SK-N-MC (cell line): ENCODE results near the gene GPR42.

ENCODE experiments used
- EZH2 ChIP-seq: fragments of 200-600 bp; sonication (generic); IDR thresholded peaks from one replicate; pipeline ENCODE4 v1.6.1; 2017; ENCODE audit warnings: antibody characterized with exemption
- FOXP2 ChIP-seq: optimal IDR thresholded peaks from 2 replicates; pipeline ENCODE3; 2011; ENCODE audit warnings: mild to moderate bottlenecking, moderate library complexity; ENCODE audit not compliant: insufficient read depth; ENCODE audit errors: extremely low read length, control extremely low read depth
- POLR2AphosphoS5 ChIP-seq: IDR thresholded peaks from 2 replicates; pipeline ENCODE4 v1.6.1; 2012; ENCODE audit warnings: mild to moderate bottlenecking, low read depth, low read length, borderline replicate concordance

DNA sequence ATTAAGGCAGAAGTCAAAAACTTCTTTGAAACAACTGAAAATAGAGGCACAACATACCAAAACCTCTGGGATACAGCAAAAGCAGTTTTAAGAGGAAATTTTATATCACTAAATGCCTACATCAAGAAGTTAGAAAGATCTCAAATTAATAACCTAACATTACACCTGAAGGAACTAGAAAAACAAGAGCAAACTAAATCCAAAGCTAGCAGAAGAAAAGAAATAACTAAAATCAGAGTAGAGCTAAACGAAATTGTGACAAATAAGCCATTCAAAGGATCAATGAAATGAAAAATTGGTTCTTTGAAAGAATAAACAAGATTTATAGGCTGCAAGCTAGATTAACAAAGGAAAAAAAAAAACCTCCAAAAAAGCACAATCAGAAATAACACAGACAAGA is 2.5 kb upstream of the GPR42 start:
- TF ChIP-seq EZH2 (no peak), POLR2AphosphoS5 (no peak), FOXP2 (no peak)
